Medulla oblongata (tissue), 1 donor: ENCODE results near the gene UBE3B.
"Not testable (repeated sequence)": the region's sequence is repeated elsewhere in the genome, so short reads cannot be mapped to it uniquely, and the experiment has no call there.

Experiments used
- DNase-seq: peaks from one replicate; pipeline ENCODE4 v3.0.0-alpha.2; 2015; ENCODE audit errors: extremely low spot score

UBE3B gene

GRCh38 chr12:109477185-109477962 lies at the start of gene UBE3B, which contains the start of gene KCTD10:
Gene UBE3B, plus strand, starts transcription at chr12:109477634. Its CDS starts 5,918 bp downstream, at chr12:109483552.
Gene KCTD10, minus strand, starts transcription at chr12:109477300. Its CDS starts 38 bp downstream, at chr12:109477262.
- peak; percentile 92 for DNase-seq

- peak; percentile 88 for DNase-seq
Observed at GRCh38 chr12:109428037-109428629, 49.3 kb upstream of the UBE3B start.

GRCh38 chr12:109428804-109429203 lies 48.6 kb upstream of the UBE3B start:
- not testable (repeated sequence) for DNase-seq

- no peak for DNase-seq
Observed at GRCh38 chr12:109430244-109430643, 47.2 kb upstream of the UBE3B start.

- no peak for DNase-seq
Observed at GRCh38 chr12:109432431-109432830, 45.0 kb upstream of the UBE3B start.

GRCh38 chr12:109432842-109433304 lies 44.6 kb upstream of the UBE3B start:
- DNase-seq, result peak; percentile 67

GRCh38 chr12:109433618-109434017 lies 43.8 kb upstream of the UBE3B start:
- DNase-seq, result no peak

- DNase-seq, result no peak
Observed at GRCh38 chr12:109434582-109434981, 42.9 kb upstream of the UBE3B start.

- no peak for DNase-seq
Observed at GRCh38 chr12:109435428-109436187, 41.8 kb upstream of the UBE3B start.

GRCh38 chr12:109436188-109436560 lies 41.3 kb upstream of the UBE3B start:
- no peak for DNase-seq

GRCh38 chr12:109439181-109439580 lies 38.3 kb upstream of the UBE3B start:
- no peak for DNase-seq

GRCh38 chr12:109439951-109440350 lies 37.5 kb upstream of the UBE3B start:
- not testable (repeated sequence) for DNase-seq

GRCh38 chr12:109440851-109441490 lies 36.5 kb upstream of the UBE3B start:
- no peak for DNase-seq

GRCh38 chr12:109443794-109444193 lies 33.6 kb upstream of the UBE3B start:
- no peak for DNase-seq

- DNase-seq, result no peak
Observed at GRCh38 chr12:109444259-109444658, 33.2 kb upstream of the UBE3B start.

- DNase-seq, result no peak
Observed at GRCh38 chr12:109445191-109445609, 32.2 kb upstream of the UBE3B start.

- no peak for DNase-seq
Observed at GRCh38 chr12:109446869-109447268, 30.6 kb upstream of the UBE3B start.

- no peak for DNase-seq
Observed at GRCh38 chr12:109447482-109447881, 30.0 kb upstream of the UBE3B start.

GRCh38 chr12:109448272-109448671 lies 29.2 kb upstream of the UBE3B start:
- no peak for DNase-seq

- DNase-seq, result no peak
Observed at GRCh38 chr12:109448707-109449390, 28.6 kb upstream of the UBE3B start.

- no peak for DNase-seq
Observed at GRCh38 chr12:109449845-109450532, 27.4 kb upstream of the UBE3B start.
